ENCODE measurements around the gene PPP1R14B. TPM values are rescaled to one million over a fixed set of nuclear protein-coding genes. Genes with fewer than 3 reads are reported as not detected.

Gene PPP1R14B
- 120 and 148 TPM in 2 replicates for total RNA-seq (2016; rRNA removed; fragmentation: Illumina TruSeq; extraction: Trizol)
- 601 and 608 TPM in 2 replicates for total RNA-seq (2016; cell fraction: cytosol; rRNA removed; fragmentation: Illumina TruSeq; extraction: Trizol; ENCODE audit: low read depth)
- 105 and 157 TPM in 2 replicates for total RNA-seq (2016; cell fraction: insoluble cytoplasmic fraction; rRNA removed; fragmentation: Illumina TruSeq; extraction: Trizol)
- 455 and 460 TPM in 2 replicates for total RNA-seq (2016; cell fraction: membrane; rRNA removed; fragmentation: Illumina TruSeq; extraction: Trizol)
- total RNA-seq (2016; cell fraction: nucleus; rRNA removed; fragmentation: Illumina TruSeq; extraction: Trizol), result 61.8 and 68.9 TPM in 2 replicates
- polyA plus RNA-seq (2011; rRNA removed), result 110 and 111 TPM in 2 replicates
- 95.7 and 131 TPM in 2 replicates for polyA plus RNA-seq (2011; cell fraction: cytosol; rRNA removed)
- 65.2 and 70.2 TPM in 2 replicates for polyA plus RNA-seq (2011; cell fraction: nucleus; rRNA removed)
- polyA plus RNA-seq (2012), result 85.4 and 91.2 TPM in 2 replicates
- 679 and 681 TPM in 2 replicates for polyA plus RNA-seq (2016; cell fraction: cytosol; fragmentation: Illumina TruSeq; extraction: Trizol; ENCODE audit: low read depth)
- 111 and 115 TPM in 2 replicates for polyA plus RNA-seq (2016; cell fraction: insoluble cytoplasmic fraction; fragmentation: Illumina TruSeq; extraction: Trizol; ENCODE audit: low read depth)
- 417 and 441 TPM in 2 replicates for polyA plus RNA-seq (2016; cell fraction: membrane; fragmentation: Illumina TruSeq; extraction: Trizol; ENCODE audit: low read depth)
- polyA plus RNA-seq (2016; cell fraction: nucleus; fragmentation: Illumina TruSeq; extraction: Trizol; ENCODE audit: insufficient read depth, low read depth), result 105 and 136 TPM in 2 replicates
- polyA minus RNA-seq (2011; rRNA and poly(A)+ RNA removed; ENCODE audit: low replicate concordance), result 28.2 and 115 TPM in 2 replicates
- 27.3 and 27.5 TPM in 2 replicates for polyA minus RNA-seq (2011; cell fraction: cytosol; rRNA and poly(A)+ RNA removed)
- 10.6 and 13.1 TPM in 2 replicates for polyA minus RNA-seq (2011; cell fraction: nucleus; rRNA and poly(A)+ RNA removed)
- percentile 75 among the genes with signal in this experiment for Bru-seq, nascent RNA
- percentile 93 among the genes with signal in this experiment for BruChase-seq, experiment 1, labeled RNA remaining after a 6-hour chase
- percentile 84 among the genes with signal in this experiment for BruChase-seq, experiment 2, labeled RNA remaining after a 2-hour chase
- long read RNA-seq, experiment 1, transcript PPP1R14B-201 (4 exons, 982 nt), result major isoform, 12 of 16 reads
- long read RNA-seq, experiment 1, partial matches to known transcripts, result 2 of 16 reads
- long read RNA-seq, experiment 1, other reads (novel, unspliced or antisense), result 0 of 16 reads
- long read RNA-seq, experiment 2, transcript PPP1R14B-201 (4 exons, 982 nt), result major isoform, 257 of 279 reads
- long read RNA-seq, experiment 2, partial matches to known transcripts, result 0 of 279 reads
- long read RNA-seq, experiment 2, other reads (novel, unspliced or antisense), result 21 of 279 reads

GRCh38 chr11:64246871-64247728 is at the start of gene PPP1R14B:
TSS of gene PPP1R14B (minus strand) at chr11:64246943. CDS start at chr11:64246673, 270 bp downstream.
- Histone ChIP-seq H3K4me2 (ENCODE audit: low read depth, low read length) (peak within 1 kb of the TSS; percentile 100), H3K4me3 (replicated peaks in 1 of 3; ENCODE audit: insufficient read depth in 1 of 3, low read depth in 2 of 3, low read length in 3 of 3) (peak within 1 kb of the TSS; percentile 79 to 95 (median 84)), H3K79me2 (ENCODE audit: insufficient read depth, low read length) (peaks cover 31% of the 10 kb centered on the region), H3K9me3 (ENCODE audit: low read length) (no peaks in the 10 kb centered on the region), H3K36me3 (replicated peaks in 1 of 2; ENCODE audit: control insufficient read depth in 1 of 2, insufficient read depth in 2 of 2, low read length in 2 of 2) (peaks cover 0 to 11% of the 10 kb centered on the region in 2 experiments; a peak in 2 of 5 replicates), H3K4me1 (ENCODE audit: insufficient read depth, low read length) (peaks cover 69% of the 10 kb centered on the region), H3K9ac (ENCODE audit: insufficient read depth, low read depth, low read length) (peak within 1 kb of the TSS; percentile 81), H3K27me3 (ENCODE audit: control insufficient read depth in 1 of 2, insufficient read depth in 2 of 2, low read length in 2 of 2) (no peaks in the 10 kb centered on the region; a peak in 1 of 5 replicates), H4K20me1 (ENCODE audit: insufficient read depth, low read length) (no peaks in the 10 kb centered on the region), H2AFZ (ENCODE audit: low read length) (no peak within 1 kb of the TSS), H3K27ac (ENCODE audit: extremely low read length, insufficient read depth, low read length) (peak within 1 kb of the TSS; percentile 83)
- 0% methylated on average over 22 of the region's 74 CpGs for WGBS (ENCODE audit: low lambda C conversion rate)
- no TSS peak for BruUV-seq (replicated peaks)
- FAIRE-seq (no peak), DNase-seq (ENCODE audit: low spot score) (peak; percentile 80), ATAC-seq (peak; percentile 71)
- intact Hi-C loops (cut with micrococcal nuclease; ENCODE audit: unreplicated experiment) (loop anchor here (5.0 kb wide), 1 partner anchor 55 kb away; the partner anchor contains the start of gene CATSPERZ), in situ Hi-C loops (cut with HindIII; ENCODE audit: extremely low pct_ligation_motif_present, low pct_unique_long_range_greater_than_20kb) (no loop called here)
- ChIA-PET POLR2A (interaction anchor here (1.2 to 8.3 kb wide), 6 partner anchors 10 to 70 kb away, joined by 5 to 113 read pairs (median 12); partner anchors contain the start of genes NUDT22, PRDX5, STIP1 and TRMT112), CTCF (ENCODE audit: low intra/inter-chr PET ratio, low total read pairs) (no interaction called here)
- TF ChIP-seq ZBTB25 (CRISPR knock-in tag; IDR thresholded peaks at IDR 0.05) (peak; percentile 47; the same call in 1 of the 2 replicates), ZUFSP (CRISPR knock-in tag; IDR thresholded peaks at IDR 0.05; ENCODE audit: borderline replicate concordance) (no peak), ARID4A (CRISPR knock-in tag; IDR thresholded peaks at IDR 0.05; ENCODE audit: borderline replicate concordance) (peak; percentile 81), SRSF1 (optimal IDR thresholded peaks at IDR 0.05; ENCODE audit: low read depth, low read length) (peak; percentile 30), ZNF253 (CRISPR knock-in tag; IDR thresholded peaks at IDR 0.05; ENCODE audit: borderline replicate concordance) (peak; percentile 54; the same call in 1 of the 2 replicates), SUZ12 (IDR thresholded peaks at IDR 0.05; ENCODE audit: low read depth, low read length) (peak; percentile 42; the same call in 1 of the 2 replicates), POLR2G (IDR thresholded peaks at IDR 0.05; ENCODE audit: low read depth, low read length) (peak; percentile 78), LCORL (IDR thresholded peaks at IDR 0.05) (no peak), LCORL (CRISPR knock-in tag; IDR thresholded peaks at IDR 0.05) (0 out of 2 replicates have a peak, but pooled peaks have one; percentile 44)

All from HepG2 (cell line).